Measurements from ENCODE around the gene PAX5.

- no peak for TF ChIP-seq CTCF (IDR thresholded peaks at IDR 0.05)
- TF ChIP-seq EP300 (IDR thresholded peaks at IDR 0.05): no peak
These were observed 98.1 kb downstream of the PAX5 start for GRCh38 chr9:36935768-36936497.

Data from ovary (tissue), 3 donors.